HG03108 (cell line): Measurements from ENCODE around the gene STRN.
"Not testable (repeated sequence)": the region's sequence is repeated elsewhere in the genome, so short reads cannot be mapped to it uniquely, and the experiment has no call there.

ENCODE experiments used
- ATAC-seq: cut with Tn5 transposase; IDR thresholded peaks from one replicate; pipeline ENCODE4 v1.9.1; 2021; ENCODE audit warnings: moderate library complexity; ENCODE audit not compliant: unreplicated experiment

STRN gene

GRCh38 chr2:36964496-36965058 is 1.8 kb downstream of the STRN start:
- no peak for ATAC-seq

- ATAC-seq: no peak
These were observed 2.6 kb downstream of the STRN start for GRCh38 chr2:36963734-36964133.

- no peak for ATAC-seq
These were observed 3.2 kb downstream of the STRN start for GRCh38 chr2:36963106-36963505.

GRCh38 chr2:36960773-36961172 is 5.6 kb downstream of the STRN start:
- no peak for ATAC-seq

- ATAC-seq: no peak
These were observed 6.2 kb downstream of the STRN start for GRCh38 chr2:36960005-36960675.

- ATAC-seq: no peak
These were observed 11.2 kb downstream of the STRN start for GRCh38 chr2:36954977-36955607.

GRCh38 chr2:36952748-36953197 is 13.6 kb downstream of the STRN start:
- ATAC-seq: no peak

GRCh38 chr2:36951574-36951973 is 14.8 kb downstream of the STRN start:
- no peak for ATAC-seq

- no peak for ATAC-seq
These were observed 15.3 kb downstream of the STRN start for GRCh38 chr2:36951027-36951518.

GRCh38 chr2:36949845-36950244 is 16.5 kb downstream of the STRN start:
- ATAC-seq: no peak

GRCh38 chr2:36945240-36945639 is 21.1 kb downstream of the STRN start:
- not testable (repeated sequence) for ATAC-seq

- no peak for ATAC-seq
These were observed 24.5 kb downstream of the STRN start for GRCh38 chr2:36941867-36942266.

GRCh38 chr2:36936526-36936925 is 29.8 kb downstream of the STRN start:
- not testable (repeated sequence) for ATAC-seq

GRCh38 chr2:36931688-36932087 is 34.6 kb downstream of the STRN start:
- ATAC-seq: not testable (repeated sequence)

GRCh38 chr2:36930787-36931410 is 35.4 kb downstream of the STRN start:
- not testable (repeated sequence) for ATAC-seq

- ATAC-seq: not testable (repeated sequence)
These were observed 39.9 kb downstream of the STRN start for GRCh38 chr2:36926175-36927132.

- ATAC-seq: not testable (repeated sequence)
These were observed 43.7 kb downstream of the STRN start for GRCh38 chr2:36922629-36923028.

- no peak for ATAC-seq
These were observed 44.4 kb downstream of the STRN start for GRCh38 chr2:36921984-36922383.

GRCh38 chr2:36919041-36919837 is 47.1 kb downstream of the STRN start:
- ATAC-seq: no peak

GRCh38 chr2:36918307-36918706 is 48.0 kb downstream of the STRN start:
- no peak for ATAC-seq
